Activated CD4-positive, CD25-positive, alpha-beta regulatory T cell treated with anti-CD3 and anti-CD28 coated beads, Interleukin-2, amount 50 U/mL, for 24 hours (primary cell): ENCODE results near the gene ORM2.
"Not testable (repeated sequence)": the region's sequence is repeated elsewhere in the genome, so short reads cannot be mapped to it uniquely, and the experiment has no call there.

Source experiments
- ATAC-seq, 2 donors: fragments of 150-1000 bp; cut with Tn5 transposase; one replicate each; pipeline ENCODE4 v1.10.0; 2021; ENCODE audit warnings: mild to moderate bottlenecking in 1 of 2, moderate library complexity in 1 of 2

ORM2 gene

DNA sequence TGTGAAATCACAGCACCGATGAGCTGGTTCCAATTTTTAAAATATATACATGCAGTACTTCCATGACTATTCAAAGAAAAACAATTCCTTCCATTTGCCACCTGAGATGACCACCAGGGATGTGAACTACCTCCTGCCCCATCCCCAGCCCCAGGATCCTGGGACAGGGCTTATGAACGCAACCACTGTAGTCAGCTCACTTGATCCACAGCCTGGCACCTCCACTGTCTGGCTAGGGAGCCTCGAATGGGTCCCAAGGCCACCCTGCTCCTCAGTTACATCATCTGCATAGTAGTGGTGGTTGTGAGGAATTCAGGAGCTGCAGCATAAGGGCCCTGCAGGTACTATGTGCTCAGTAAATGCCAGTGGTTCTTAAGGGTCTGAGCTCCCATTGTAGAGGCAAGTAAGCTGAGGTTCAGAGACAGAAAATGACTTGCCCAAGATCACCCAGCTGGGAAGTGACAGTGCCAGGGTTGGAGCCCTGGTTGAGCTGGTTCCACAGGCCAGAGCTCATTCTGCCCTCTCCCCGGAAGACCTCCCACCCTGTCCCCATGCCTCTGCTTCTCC, 2.9 kb downstream of the ORM2 start:
- ATAC-seq: not testable (repeated sequence)

DNA sequence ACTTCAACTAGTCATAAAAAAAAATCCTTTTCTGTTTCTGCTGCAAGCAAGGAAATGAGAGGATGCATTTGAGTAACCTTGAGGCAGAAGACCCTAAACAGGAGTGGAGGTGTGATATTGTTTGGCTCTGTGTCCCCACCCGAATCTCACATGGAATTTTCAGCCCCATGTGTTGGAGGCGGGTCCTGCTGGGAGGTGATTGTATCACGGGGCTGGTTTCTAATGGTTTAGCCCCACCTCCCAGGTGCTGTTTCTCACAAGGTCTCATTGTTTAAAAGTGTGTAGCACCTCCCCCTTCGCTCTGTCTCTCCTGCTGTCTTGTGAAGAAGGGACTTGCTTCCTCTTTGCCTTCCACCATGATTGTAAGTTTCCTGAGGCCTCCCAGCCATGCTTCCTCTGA, 4.0 kb downstream of the ORM2 start:
- not testable (repeated sequence) for ATAC-seq

DNA sequence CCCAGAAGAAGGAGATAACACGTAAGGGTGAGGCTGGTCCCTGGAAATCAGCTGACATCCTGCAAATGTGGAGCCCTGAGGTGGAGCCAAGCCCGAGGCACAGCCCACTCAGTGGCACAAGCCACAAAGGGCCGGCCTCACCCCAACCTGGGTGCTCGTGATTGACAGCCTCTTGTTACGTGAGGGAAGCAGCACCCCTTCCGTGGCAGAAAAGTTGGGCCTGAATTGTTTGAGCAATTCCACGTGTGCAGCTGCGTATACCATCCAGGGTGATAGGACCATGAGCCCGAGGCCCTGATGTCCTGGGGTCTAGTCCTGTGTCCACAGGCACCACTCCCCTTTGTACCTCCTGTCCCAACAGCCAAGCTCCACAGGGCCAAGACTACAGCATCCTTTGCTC, 4.8 kb downstream of the ORM2 start:
- ATAC-seq: no peak

DNA sequence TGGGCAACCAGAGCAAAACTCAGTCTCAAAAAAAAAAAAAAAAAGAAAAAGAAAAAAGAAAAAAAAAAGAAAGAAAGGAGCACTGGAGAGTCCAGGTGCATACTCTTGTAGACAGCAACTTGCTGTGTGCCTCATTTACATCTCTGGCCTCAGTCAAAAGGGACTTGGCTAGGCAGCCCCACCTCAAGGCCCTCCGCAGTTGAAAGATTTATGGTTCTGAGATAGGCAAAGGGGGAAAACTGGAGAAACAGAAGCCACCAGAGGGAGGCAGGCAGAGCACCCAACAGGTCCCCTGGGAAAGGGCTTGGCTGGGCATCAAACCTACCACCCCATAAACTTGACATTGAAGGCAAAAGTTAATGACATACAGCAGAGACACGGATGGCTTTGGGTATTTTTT, 6.1 kb downstream of the ORM2 start:
- ATAC-seq: no peak

DNA sequence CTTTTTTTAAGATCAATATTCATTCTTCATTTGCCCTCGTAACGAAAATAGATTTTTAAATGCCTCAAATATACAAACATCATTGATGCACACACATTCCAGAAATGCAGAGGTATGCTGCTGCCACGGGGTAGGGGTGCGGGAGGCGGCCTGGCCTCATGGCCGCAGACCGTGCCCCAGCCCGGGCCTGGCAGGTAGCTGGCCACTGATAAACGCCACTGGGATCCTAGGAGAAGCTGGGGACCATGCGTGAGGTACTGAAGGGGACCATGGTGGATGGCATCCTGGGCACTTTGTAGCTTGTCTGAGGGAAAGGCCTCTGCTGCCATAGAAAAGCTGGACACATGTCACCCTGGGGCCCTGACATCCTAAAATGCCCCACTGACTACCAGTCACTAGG, 6.5 kb downstream of the ORM2 start:
- no peak for ATAC-seq

DNA sequence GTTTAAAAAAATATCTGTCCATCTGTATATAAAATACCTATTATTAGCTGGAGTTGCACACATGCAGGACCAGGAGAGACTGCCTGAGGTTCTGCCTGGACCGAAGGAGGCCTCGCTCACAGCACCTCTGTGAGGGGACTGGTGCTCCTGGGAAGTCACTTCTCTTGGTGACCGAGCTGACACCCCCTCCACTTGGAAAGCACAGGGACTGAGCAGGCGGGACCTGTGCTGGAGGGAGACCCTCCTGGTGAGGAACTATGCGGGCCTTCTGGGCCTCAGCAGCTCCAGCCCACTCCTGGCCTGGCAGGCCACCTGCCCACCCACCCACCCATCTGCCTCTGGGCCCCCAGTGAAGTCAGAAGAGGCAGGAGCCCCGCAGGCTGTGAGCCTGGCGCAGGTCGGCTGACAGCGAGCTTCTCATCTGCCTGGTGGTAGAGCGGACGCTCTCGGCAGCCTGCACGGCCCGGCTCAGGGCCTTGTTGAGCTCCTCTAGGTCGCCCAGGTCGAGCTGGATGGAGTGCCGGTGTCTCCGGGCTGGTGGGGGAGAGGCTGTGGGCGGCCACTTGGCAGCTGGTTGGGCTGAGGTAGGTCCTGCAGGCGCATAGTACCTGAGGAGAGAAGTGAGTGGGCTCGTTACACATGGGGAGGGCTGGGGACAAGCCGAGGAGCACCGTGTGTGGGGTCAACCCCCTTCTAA, 7.2 kb downstream of the ORM2 start:
- no peak for ATAC-seq

DNA sequence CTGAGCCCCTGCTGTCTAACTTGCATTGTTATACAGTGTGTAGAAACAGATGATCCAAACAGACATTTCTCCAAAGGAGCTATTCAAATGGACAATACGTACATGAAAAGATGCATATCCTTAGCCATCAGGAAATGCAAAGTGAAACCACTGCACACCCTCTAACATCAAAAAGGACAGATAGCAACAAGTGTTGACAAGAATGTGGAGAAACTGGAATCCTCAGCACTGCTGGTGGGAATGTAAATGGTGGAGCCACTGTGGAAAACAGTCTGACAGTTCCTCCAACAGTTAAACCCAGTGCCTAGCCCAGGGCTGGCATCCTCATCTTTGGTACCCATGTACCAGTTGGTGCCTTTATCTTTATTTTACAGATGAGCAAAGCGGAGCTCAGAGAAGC, 8.5 kb downstream of the ORM2 start:
- ATAC-seq: no peak

DNA sequence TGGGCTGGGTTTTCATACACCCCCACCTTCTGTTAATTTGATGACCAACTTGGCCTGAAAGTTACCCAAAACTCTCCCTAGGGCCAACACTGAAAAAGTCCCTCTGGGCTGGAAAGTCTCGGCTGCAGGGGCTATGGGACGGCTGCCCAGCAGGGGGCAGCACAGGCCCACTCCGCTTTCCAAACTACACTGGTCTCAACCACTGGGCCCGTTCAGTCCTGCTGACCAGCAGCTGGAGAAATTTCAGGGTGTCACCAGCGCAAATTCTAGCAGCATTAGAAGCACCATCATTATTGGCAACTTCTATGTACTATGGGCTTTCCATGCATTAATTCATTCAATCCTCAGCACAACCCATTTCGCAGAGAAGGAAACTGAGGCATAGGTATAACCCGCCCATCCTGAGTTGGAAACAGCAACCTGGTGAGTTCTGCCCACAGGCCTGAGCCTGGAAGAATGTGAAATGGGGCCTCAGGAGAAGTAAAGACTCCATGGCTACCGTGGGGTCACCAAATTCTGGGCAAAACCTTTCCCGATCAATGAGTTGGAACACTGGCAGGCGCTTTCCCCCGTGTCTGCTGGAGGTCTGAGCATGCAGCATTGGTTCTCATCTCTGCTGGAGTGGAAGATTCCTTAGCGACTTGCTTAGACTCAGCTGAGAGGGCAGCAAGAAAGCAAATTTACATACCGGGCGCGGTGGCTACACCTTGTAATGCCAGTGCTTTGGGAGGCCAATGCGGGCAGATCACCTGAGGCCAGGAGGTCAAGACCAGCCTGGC, 9.7 kb downstream of the ORM2 start:
- peak; percentile 70 to 74 for ATAC-seq

DNA sequence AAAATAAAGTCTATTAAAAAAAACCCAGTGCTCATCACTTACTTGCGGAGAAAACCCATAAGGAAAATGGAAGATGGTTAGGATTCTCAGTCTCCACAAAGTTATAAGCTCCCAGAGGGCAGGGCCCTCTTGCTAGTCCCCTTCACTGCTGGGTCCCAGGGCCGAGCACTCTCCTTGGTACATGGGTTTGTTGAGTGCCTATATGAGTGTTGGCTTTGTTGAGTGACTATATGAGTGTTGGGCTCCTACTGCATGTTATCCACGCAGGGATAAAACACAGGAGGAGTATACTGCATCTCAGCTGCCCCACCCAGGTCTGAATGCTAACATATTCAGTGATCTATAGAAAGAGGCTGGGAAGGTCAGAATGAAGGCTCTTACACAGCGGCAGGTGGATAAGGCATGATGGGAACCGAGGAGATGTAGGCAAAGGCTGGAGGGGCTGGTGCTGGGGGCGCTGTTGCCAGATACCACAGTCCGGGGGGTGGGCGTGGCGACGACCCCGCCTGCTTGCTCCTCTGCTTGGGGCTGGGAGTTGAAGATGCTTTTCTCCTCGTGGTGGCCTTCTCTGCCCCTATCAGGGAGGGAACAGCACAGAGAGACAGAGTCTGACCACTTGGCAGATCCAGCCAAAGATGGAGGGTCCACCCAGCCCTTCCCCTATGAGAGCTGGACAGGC, 11.6 kb downstream of the ORM2 start:
- no peak for ATAC-seq

DNA sequence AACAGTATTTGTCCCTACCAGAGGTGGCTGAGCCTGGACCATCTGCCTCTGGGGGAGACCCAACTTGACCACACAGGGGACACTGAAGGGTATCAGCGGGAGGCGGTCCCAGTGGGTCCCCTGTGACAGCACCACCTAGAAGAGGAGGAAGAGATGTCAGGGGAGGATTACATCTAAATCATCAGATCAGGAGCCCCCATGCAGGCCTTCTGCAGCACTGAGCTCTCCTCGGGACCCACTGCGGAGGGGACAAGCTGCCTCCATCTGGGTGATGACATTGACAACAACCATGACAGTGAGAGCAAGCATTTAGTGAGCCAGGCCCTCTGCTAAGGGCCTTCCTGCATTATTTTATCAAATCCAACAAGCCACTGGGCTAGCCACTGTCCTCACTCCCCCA, 12.3 kb downstream of the ORM2 start:
- ATAC-seq: no peak

DNA sequence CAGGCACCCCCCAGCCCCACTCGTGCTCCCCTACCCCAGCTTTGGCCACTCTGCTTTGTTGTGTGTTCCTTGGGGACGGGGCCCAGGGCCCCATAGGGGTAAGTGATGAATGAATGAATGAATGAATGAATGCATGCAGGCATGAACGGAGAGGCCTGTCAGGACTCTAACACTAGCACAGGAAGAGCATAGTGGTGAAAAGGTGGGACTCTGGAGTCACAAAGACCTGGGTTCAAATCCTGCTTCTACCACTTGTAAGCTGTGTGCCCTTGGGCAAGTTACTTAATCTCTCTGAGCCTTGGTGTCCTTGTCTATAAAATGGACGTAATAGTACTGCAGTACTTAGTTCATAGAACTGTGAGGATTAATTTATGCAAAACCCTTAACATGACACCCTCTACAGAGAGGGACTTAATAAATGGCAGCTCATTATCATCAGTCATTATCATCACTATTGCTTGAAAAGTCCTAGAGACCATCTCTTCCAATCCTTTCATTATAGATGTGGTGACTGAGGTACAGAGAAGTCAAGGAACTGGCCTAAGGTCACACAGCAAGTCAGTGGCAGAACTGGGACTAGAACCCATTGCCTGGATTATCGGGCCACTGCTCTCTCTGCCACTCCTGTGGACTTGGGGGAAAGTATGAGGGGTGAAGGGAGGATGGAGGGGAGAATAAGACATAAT, 13.2 kb downstream of the ORM2 start:
- ATAC-seq: no peak

DNA sequence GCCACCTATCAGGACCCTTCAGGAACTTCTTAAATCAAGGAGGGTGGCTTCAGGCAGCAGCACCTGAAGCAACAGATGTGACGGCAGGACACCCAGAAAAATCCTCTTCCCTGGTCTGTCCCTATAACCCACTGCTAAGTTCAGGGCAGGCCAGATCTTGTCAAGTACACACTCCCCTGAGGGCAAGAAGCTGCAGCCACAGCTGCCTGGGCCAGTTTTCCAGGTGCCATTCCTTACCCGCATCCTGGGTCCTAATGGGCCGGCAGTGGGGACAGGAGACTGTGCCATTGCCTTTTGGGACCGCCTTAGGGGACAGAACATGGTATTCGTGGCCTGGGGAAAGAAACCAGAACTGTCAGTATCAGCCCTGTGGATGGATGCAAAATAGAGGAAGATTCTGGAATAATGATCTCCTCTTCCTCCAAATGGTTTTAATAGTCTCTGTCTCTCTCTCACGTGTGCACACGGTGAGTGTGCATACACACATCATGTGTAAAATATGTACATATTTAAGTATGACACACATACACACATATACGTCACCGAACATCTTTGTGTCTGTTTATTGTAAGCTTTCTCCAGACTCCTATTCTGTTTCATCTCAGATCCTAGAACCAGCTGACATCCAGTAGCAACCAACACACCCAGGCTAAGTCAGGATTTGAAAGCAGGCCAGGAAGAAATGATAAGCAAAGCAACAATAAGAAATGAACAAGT, 14.0 kb downstream of the ORM2 start:
- no peak for ATAC-seq

DNA sequence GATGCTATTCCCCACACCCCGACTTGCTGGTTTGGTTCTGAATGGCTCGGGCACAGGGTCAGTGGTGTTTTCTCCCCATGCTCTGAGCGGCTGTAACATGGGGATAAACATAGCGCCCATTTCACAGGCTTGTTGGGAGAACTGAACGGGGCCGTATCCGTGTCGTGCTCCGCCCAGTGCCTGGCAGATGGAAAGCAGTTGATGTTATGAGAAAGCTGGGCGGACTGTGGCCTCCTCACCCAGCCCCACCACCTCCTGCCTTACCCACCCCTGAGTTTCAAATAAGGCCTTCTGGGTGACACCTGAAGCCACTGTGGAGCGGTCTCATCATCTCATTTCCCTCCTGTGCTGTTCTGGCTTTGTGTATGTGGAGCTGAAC, 14.5 kb downstream of the ORM2 start:
- no peak for ATAC-seq

DNA sequence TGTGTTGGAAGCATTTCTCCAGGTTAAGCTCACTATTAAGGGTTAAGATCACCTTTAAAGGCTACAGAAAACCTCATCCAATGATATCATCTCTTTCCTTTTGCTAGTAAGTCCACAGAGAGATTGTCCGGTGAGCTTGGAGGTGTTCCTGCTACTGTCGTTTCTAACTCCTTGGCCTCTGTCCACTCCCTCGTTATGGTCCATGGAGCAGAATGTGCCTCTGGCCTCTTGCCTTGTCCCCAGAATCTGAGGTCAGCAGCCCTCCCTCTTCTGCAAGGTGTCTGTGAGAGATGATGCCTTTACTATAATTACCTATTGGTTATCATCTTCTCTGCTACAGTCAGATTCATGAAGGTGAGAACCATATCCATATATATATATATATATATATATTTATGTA, 15.0 kb downstream of the ORM2 start:
- ATAC-seq: no peak

DNA sequence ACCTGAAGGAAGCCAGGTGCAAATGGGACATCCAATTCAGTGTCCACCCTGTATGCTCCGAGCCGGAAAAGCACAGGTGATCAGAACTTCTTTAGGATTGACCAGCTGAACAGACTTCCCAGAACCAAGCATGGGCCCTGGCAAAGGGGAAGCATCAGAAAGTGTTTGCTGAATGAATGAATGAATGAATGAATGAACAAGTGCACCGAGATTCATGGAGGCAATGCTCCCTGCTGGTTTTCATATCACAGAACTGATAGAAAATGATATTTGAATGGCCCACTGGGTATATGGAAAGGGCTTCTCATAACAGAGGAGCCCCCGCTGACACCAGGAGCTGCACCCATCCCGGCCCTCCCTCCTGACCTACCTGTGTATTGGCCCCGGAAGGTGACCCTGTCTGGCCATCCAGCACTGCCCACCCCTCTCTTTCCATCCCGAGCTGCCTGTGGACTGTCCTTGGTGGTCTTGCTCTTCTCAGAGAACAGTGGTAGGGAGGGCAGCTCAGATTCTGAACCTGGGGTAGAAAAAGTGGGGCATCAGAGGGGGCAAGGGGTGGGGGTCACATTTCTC, 15.9 kb downstream of the ORM2 start:
- no peak for ATAC-seq

DNA sequence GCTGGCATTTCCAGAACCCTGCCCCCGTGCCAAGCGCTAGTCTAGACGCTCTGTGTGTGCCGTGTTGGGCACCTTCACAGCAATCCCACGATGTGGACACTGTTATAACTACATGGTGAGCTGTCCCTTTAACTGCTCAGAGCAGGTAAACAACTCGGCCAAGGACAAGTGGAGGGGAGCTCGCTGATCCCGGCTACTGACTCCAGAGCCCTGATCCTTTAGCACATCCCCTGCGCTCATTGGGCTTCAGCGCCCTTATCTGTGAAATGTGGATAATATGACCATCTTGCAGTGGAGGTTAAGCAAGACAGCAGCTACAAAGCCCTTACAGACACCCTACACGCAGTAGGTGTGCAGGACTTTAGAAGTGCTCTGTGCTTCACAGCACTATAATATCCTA, 16.5 kb downstream of the ORM2 start:
- ATAC-seq: no peak

DNA sequence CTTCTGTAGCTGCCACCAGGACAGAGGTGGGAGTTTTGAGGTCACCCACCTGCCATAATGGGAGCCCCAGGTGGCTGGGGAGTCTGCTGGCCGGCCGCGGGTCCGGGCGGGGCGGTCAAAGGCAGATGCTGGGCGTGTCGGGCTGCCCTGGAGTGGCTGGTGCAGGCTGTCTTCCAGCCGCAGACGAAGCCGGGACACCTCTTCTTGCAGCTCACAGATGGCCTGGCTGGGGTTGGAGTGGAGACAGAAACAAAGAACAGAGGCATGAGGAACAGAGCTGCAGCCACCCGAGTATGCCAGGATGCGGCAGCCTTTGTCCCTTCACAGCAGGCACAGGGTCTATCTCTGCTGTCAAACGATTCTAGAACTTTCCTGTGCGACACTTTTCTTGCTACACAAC, 18.0 kb downstream of the ORM2 start:
- no peak for ATAC-seq

DNA sequence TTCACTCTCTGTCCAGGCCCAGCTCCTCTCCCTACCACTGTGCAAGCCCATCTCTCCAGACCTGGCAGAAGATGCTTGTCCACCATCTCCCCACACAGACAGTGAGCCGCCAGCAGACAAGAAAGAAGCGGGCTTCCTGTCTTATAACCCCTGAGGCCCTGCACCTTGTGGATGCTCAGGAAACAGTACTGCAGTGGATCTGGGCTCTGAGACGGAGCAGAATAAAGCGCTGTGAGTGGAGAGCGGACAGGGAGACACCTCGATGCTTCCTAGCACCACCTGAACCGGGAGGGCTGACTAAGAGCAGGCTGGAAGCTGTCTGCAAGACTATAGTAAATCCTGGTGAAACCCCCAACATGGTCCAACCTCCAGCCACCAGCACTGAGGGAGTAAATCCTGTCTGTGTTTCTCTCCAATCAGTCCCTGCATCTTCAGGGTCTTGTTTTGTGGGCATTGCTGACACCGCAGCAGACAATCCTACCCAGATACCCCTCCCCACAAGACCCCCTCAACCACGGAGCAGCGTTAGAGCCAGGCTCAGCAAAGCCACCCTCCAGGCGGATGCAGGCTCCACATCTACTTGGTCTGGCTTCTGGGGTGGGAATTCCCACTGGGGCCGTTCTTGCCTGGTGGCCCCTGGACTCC, 18.7 kb downstream of the ORM2 start:
- ATAC-seq: no peak

DNA sequence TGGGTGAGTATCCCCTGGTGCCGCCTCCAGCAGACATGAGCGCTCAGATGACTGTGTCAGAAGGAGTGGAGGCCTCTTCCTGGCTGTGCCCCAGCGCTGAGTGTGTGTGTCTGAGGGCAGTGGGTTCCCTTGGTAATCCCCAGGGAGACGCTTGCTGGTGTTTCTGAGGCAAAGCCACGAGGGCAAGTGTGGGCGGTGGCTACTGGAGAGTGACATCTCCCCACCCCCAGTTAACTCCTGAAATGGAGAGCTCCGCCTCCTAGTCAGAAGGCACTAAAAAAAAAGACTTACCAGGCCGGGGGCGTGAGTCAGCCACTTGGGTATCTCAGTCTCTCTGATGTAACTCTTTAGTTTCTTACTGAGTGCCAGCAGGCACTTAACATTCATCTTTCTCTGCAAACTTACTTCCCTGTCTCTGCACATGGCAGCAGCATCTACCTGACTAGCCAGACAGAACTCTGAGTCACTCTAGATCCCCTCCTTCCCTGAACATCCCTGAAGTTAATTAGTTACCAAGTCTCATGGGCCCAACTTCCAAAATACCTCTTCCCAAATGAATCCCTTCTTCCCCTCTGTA, 19.3 kb downstream of the ORM2 start:
- ATAC-seq: peak; percentile 88 to 94

DNA sequence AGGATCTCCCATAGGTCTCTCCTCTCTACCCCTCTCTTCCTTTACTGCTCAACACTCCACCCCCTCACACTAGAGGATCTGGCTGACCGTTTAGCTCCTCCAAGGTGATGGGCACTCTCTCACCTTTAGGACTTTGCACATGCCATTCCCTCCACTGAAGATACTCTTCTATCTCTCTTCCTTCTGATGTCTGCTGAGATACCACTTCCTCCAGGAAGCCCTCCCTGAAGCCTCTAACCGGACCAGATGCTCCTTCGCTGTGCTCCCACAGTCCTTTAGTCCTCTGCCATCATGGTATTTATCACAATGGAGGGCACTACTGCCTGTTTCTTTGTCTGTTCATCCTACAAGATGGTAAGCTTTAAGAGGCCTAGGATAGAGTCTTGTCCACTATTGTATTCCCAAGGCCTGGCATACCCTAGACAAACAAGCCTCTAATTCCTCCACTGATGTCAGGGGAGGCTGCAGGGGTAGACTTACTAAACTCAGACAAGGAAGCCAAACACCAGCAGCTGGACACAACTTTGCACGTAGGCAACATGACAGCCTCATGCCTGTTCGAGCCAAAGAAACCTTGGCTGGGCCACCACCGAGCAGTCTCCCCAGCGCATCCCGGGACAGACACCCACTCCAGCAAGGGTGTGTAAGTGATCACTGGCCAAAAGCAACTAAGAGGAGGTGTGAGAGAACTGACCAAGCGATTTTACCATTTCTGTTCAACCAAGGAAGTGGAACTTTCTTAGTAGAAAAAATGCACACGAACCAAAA, 20.2 kb downstream of the ORM2 start:
- ATAC-seq: no peak
